GM23338 (cell line): ENCODE results near the gene ITGA7. TPM values are rescaled to one million over a fixed set of nuclear protein-coding genes. Genes with fewer than 3 reads are reported as not detected.

Experiments
- ATAC-seq: fragments of 200-7000 bp; cut with Tn5 transposase; 3 replicates; pipeline ENCODE4 v1.9.1; 2020
- DNase-seq: peaks from one replicate; pipeline ENCODE4 v3.0.0-alpha.2; 2015; ENCODE audit warnings: low spot score
- H2AFZ ChIP-seq: fragments of 200-600 bp; sonication (generic); 2 replicates; pipeline ENCODE4 v1.8.0; 2016; ENCODE audit warnings: antibody characterized with exemption, mild to moderate bottlenecking, moderate library complexity
- H3F3A ChIP-seq: fragments of 200-600 bp; sonication (generic); replicated peaks from 2 replicates; pipeline ENCODE4 v1.8.0; 2017; ENCODE audit warnings: antibody characterized with exemption, mixed run types, low read depth
- H3K27ac ChIP-seq: fragments of 200-600 bp; sonication (generic); 2 replicates; pipeline ENCODE4 v1.6.1; 2016; ENCODE audit warnings: low read depth
- H3K27me3 ChIP-seq: fragments of 200-600 bp; sonication (generic); 2 replicates; pipeline ENCODE4 v1.8.0; 2016; ENCODE audit warnings: mild to moderate bottlenecking, mixed run types, moderate library complexity; ENCODE audit not compliant: insufficient read depth
- H3K36me3 ChIP-seq: fragments of 200-600 bp; sonication (generic); 2 replicates; pipeline ENCODE4 v1.8.0; 2016; ENCODE audit warnings: mild to moderate bottlenecking; ENCODE audit not compliant: insufficient read depth
- H3K4me1 ChIP-seq: fragments of 200-600 bp; sonication (generic); 2 replicates; pipeline ENCODE4 v1.8.0; 2016; ENCODE audit warnings: mild to moderate bottlenecking, moderate library complexity; ENCODE audit not compliant: insufficient read depth
- H3K4me2 ChIP-seq: fragments of 200-600 bp; sonication (generic); 2 replicates; pipeline ENCODE4 v1.7.1; 2017; ENCODE audit warnings: mixed run types
- H3K4me3 ChIP-seq: fragments of 200-600 bp; sonication (generic); 2 replicates; pipeline ENCODE4 v1.6.1; 2016; ENCODE audit warnings: mixed run types
- H3K79me2 ChIP-seq: fragments of 200-600 bp; sonication (generic); replicated peaks from 2 replicates; pipeline ENCODE4 v1.8.0; 2017; ENCODE audit warnings: mild to moderate bottlenecking; ENCODE audit not compliant: insufficient read depth
- H3K9me2 ChIP-seq: fragments of 200-600 bp; sonication (generic); 2 replicates; pipeline ENCODE4 v1.8.0; 2017; ENCODE audit not compliant: insufficient read depth
- H4K20me1 ChIP-seq: fragments of 200-600 bp; sonication (generic); replicated peaks from 2 replicates; pipeline ENCODE4 v1.8.0; 2017; ENCODE audit warnings: mild to moderate bottlenecking; ENCODE audit not compliant: insufficient read depth
- H3K27ac Mint-ChIP-seq: 2 replicates; pipeline ENCODE4 v1.8.0; 2020; ENCODE audit warnings: inconsistent platforms, mild to moderate bottlenecking, moderate library complexity, mixed read lengths
- H3K27me3 Mint-ChIP-seq: 3 replicates; pipeline ENCODE4 v1.8.0; 2022; ENCODE audit warnings: low read depth, mild to moderate bottlenecking, moderate library complexity, mixed read lengths, inconsistent platforms; ENCODE audit not compliant: insufficient read depth, poor library complexity
- H3K36me3 Mint-ChIP-seq: 3 replicates; pipeline ENCODE4 v1.8.0; 2021; ENCODE audit warnings: low read depth, mild to moderate bottlenecking, inconsistent platforms, moderate library complexity, mixed read lengths
- H3K4me1 Mint-ChIP-seq: 3 replicates; pipeline ENCODE4 v1.8.0; 2020; ENCODE audit warnings: mild to moderate bottlenecking, inconsistent platforms, mixed read lengths
- H3K4me3 Mint-ChIP-seq: 3 replicates; pipeline ENCODE4 v1.8.0; 2021; ENCODE audit warnings: moderate library complexity, mild to moderate bottlenecking, inconsistent platforms, mixed read lengths
- H3K9me3 Mint-ChIP-seq: 3 replicates; pipeline ENCODE4 v1.8.0; 2020; ENCODE audit warnings: moderate library complexity, mild to moderate bottlenecking, inconsistent platforms, mixed read lengths
- CREB1 ChIP-seq: fragments of 250-450 bp; sonication (Bioruptor Pico); IDR thresholded peaks from 2 replicates; pipeline ENCODE4 v1.5.0; 2020; ENCODE audit warnings: low read depth, mild to moderate bottlenecking, moderate library complexity
- ETS1 ChIP-seq: IDR thresholded peaks from 2 replicates; pipeline ENCODE4 v1.6.1; 2016; ENCODE audit warnings: antibody characterized with exemption
- EZH2 ChIP-seq: fragments of 200-600 bp; sonication (generic); IDR thresholded peaks from one replicate; pipeline ENCODE4 v1.8.0; 2017; ENCODE audit warnings: antibody characterized with exemption, mild to moderate bottlenecking, low read depth; ENCODE audit not compliant: unreplicated experiment
- NANOG ChIP-seq: IDR thresholded peaks from 2 replicates; pipeline ENCODE4 v1.6.1; 2016; ENCODE audit warnings: antibody characterized with exemption, borderline replicate concordance
- STAT1 ChIP-seq: IDR thresholded peaks from one replicate; pipeline ENCODE4 v1.6.1; 2016; ENCODE audit warnings: antibody characterized with exemption; ENCODE audit not compliant: unreplicated experiment
- ZNF114 ChIP-seq: fragments of 250-450 bp; sonication (Bioruptor Pico); IDR thresholded peaks from 2 replicates; pipeline ENCODE4 v1.5.0; 2020; ENCODE audit warnings: mild to moderate bottlenecking, moderate library complexity
- ZNF331 ChIP-seq: fragments of 250-450 bp; sonication (Bioruptor Pico); IDR thresholded peaks from 2 replicates; pipeline ENCODE4 v1.5.0; 2020; ENCODE audit warnings: low read depth, mild to moderate bottlenecking, moderate library complexity
- polyA plus RNA-seq: library from polyadenylated mRNA; unstranded; fragments of >200 nt; fragmentation: Nextera tagmentation; extraction: Ambion mirVana; gene quantifications from 2 replicates; pipeline ENCODE4 v1.2.1, GENCODE V29; 2016
- total RNA-seq: library from RNA; depleted of rRNA; stranded (reverse); fragments of >200 nt; shearing (Covaris generic); gene quantifications from 2 replicates; pipeline ENCODE4 v1.2.3, GENCODE V29; 2014
- TF ChIP-seq, protein P1 (sequence below): fragments of 250-450 bp; sonication (Bioruptor Pico); IDR thresholded peaks from 2 replicates; pipeline ENCODE4 v1.5.0; 2020; ENCODE audit warnings: mild to moderate bottlenecking, moderate library complexity
- TF ChIP-seq, protein P2 (sequence below), 2 experiments: fragments of 200-600 bp in 1 of 2; sonication (generic) in 1 of 2; conservative IDR thresholded peaks; 2 replicates each; pipeline versions ENCODE4 v1.5.1 to v1.6.1; 2016 to 2017; ENCODE audit warnings: antibody characterized with exemption in 2 of 2, low read depth in 2 of 2, mild to moderate bottlenecking in 2 of 2, moderate library complexity in 1 of 2

The ITGA7 gene
- total and polyA plus RNA-seq, 2 experiments from 2014 or later = 20.0 to 49.1 TPM

DNA sequence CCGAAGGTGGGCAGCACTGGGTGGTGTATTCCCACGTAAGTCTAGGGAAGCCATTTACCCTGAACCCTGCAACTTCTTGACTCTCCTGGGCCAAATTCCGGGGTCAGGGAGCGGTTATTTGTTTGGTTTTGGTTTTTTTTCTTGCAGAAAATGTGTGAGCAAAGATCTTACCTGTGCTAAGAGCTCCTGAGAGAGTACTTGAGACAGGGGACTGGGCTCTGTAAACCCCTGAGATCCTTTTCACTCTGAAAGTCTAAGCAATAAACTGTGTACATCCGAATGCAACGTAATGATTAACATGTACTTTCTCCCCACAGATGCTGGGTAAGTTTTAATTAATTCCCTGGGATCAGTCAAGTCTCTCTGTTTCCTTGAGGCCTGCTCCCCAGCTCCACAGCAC lies 49.5 kb downstream of the ITGA7 start (continued):
- TF ChIP-seq, protein P1, sequence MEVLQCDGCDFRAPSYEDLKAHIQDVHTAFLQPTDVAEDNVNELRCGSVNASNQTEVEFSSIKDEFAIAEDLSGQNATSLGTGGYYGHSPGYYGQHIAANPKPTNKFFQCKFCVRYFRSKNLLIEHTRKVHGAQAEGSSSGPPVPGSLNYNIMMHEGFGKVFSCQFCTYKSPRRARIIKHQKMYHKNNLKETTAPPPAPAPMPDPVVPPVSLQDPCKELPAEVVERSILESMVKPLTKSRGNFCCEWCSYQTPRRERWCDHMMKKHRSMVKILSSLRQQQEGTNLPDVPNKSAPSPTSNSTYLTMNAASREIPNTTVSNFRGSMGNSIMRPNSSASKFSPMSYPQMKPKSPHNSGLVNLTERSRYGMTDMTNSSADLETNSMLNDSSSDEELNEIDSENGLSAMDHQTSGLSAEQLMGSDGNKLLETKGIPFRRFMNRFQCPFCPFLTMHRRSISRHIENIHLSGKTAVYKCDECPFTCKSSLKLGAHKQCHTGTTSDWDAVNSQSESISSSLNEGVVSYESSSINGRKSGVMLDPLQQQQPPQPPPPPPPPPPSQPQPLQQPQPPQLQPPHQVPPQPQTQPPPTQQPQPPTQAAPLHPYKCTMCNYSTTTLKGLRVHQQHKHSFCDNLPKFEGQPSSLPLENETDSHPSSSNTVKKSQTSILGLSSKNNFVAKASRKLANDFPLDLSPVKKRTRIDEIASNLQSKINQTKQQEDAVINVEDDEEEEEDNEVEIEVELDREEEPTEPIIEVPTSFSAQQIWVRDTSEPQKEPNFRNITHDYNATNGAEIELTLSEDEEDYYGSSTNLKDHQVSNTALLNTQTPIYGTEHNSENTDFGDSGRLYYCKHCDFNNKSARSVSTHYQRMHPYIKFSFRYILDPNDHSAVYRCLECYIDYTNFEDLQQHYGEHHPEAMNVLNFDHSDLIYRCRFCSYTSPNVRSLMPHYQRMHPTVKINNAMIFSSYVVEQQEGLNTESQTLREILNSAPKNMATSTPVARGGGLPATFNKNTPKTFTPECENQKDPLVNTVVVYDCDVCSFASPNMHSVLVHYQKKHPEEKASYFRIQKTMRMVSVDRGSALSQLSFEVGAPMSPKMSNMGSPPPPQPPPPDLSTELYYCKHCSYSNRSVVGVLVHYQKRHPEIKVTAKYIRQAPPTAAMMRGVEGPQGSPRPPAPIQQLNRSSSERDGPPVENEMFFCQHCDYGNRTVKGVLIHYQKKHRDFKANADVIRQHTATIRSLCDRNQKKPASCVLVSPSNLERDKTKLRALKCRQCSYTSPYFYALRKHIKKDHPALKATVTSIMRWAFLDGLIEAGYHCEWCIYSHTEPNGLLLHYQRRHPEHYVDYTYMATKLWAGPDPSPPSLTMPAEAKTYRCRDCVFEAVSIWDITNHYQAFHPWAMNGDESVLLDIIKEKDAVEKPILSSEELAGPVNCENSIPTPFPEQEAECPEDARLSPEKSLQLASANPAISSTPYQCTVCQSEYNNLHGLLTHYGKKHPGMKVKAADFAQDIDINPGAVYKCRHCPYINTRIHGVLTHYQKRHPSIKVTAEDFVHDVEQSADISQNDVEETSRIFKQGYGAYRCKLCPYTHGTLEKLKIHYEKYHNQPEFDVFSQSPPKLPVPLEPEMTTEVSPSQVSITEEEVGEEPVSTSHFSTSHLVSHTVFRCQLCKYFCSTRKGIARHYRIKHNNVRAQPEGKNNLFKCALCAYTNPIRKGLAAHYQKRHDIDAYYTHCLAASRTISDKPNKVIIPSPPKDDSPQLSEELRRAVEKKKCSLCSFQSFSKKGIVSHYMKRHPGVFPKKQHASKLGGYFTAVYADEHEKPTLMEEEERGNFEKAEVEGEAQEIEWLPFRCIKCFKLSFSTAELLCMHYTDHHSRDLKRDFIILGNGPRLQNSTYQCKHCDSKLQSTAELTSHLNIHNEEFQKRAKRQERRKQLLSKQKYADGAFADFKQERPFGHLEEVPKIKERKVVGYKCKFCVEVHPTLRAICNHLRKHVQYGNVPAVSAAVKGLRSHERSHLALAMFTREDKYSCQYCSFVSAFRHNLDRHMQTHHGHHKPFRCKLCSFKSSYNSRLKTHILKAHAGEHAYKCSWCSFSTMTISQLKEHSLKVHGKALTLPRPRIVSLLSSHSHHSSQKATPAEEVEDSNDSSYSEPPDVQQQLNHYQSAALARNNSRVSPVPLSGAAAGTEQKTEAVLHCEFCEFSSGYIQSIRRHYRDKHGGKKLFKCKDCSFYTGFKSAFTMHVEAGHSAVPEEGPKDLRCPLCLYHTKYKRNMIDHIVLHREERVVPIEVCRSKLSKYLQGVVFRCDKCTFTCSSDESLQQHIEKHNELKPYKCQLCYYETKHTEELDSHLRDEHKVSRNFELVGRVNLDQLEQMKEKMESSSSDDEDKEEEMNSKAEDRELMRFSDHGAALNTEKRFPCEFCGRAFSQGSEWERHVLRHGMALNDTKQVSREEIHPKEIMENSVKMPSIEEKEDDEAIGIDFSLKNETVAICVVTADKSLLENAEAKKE (CRISPR knock-in tag) = no peak
- TF ChIP-seq, protein P2, sequence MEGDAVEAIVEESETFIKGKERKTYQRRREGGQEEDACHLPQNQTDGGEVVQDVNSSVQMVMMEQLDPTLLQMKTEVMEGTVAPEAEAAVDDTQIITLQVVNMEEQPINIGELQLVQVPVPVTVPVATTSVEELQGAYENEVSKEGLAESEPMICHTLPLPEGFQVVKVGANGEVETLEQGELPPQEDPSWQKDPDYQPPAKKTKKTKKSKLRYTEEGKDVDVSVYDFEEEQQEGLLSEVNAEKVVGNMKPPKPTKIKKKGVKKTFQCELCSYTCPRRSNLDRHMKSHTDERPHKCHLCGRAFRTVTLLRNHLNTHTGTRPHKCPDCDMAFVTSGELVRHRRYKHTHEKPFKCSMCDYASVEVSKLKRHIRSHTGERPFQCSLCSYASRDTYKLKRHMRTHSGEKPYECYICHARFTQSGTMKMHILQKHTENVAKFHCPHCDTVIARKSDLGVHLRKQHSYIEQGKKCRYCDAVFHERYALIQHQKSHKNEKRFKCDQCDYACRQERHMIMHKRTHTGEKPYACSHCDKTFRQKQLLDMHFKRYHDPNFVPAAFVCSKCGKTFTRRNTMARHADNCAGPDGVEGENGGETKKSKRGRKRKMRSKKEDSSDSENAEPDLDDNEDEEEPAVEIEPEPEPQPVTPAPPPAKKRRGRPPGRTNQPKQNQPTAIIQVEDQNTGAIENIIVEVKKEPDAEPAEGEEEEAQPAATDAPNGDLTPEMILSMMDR (conservative IDR thresholded peaks at IDR 0.05; ENCODE audit: low read depth in 2 of 2) = no peak
- no peak for TF ChIP-seq ZNF331 (CRISPR knock-in tag)
- TF ChIP-seq ETS1 = no peak
- no peak for TF ChIP-seq STAT1

- H3K4me1 ChIP-seq = no peaks in the 10 kb centered on the region
- TF ChIP-seq NANOG = no peak
- TF ChIP-seq CREB1 = no peak
- no peak for TF ChIP-seq ZNF331 (CRISPR knock-in tag)
- TF ChIP-seq EZH2 = no peak
- no peak for TF ChIP-seq ZNF114 (CRISPR knock-in tag)
- TF ChIP-seq, protein P2 (conservative IDR thresholded peaks at IDR 0.05; ENCODE audit: low read depth in 2 of 2) = no peak
- no peak for TF ChIP-seq ETS1
These were observed 50.5 kb downstream of the ITGA7 start for GRCh38 chr12:55657212-55657611.

More at GRCh38 chr12:55657212-55657611, 50.5 kb downstream of the ITGA7 start:
- ATAC-seq (no peak), DNase-seq (no peak)
- Histone ChIP-seq H3K36me3 (no peaks in the 10 kb centered on the region), H2AFZ (no peak overlapping the region), H3K79me2 (no peaks in the 10 kb centered on the region), H3K4me3 (no peak overlapping the region), H4K20me1 (no peaks in the 10 kb centered on the region), H3K9me2 (0 out of 2 replicates have a peak, but pooled peaks cover 4% of the 10 kb centered on the region), H3K27me3 (no peaks in the 10 kb centered on the region), H3K4me2 (no peak overlapping the region), H3K27ac (no peak overlapping the region), H3F3A (no peaks in the 10 kb centered on the region)
- Mint-ChIP-seq H3K9me3 (peaks cover 4% of the 10 kb centered on the region; the same call in 1 of the 3 replicates), H3K4me1 (no peaks in the 10 kb centered on the region), H3K27me3 (peaks cover 10% of the 10 kb centered on the region), H3K27ac (no peak overlapping the region), H3K36me3 (no peaks in the 10 kb centered on the region), H3K4me3 (no peak overlapping the region)
